Adipocyte (in vitro differentiated cells): ENCODE results near the gene ZNF208.
"Not testable (repeated sequence)": the region's sequence is repeated elsewhere in the genome, so short reads cannot be mapped to it uniquely, and the experiment has no call there.

ENCODE experiments used
- DNase-seq: peaks from one replicate; pipeline ENCODE4 v3.0.0-alpha.2; 2015; ENCODE audit warnings: low read depth
- H3K27me3 ChIP-seq: replicated peaks from 2 replicates; pipeline ENCODE4 v1.7.0; 2013; ENCODE audit warnings: mild to moderate bottlenecking, low read length, moderate library complexity; ENCODE audit not compliant: control insufficient read depth, insufficient read depth
- H3K36me3 ChIP-seq: 2 replicates; pipeline ENCODE4 v1.7.0; 2013; ENCODE audit warnings: low read length, mild to moderate bottlenecking, moderate library complexity; ENCODE audit not compliant: control insufficient read depth, insufficient read depth, severe bottlenecking
- H3K4me1 ChIP-seq: 2 replicates; pipeline ENCODE4 v1.7.0; 2013; ENCODE audit warnings: mild to moderate bottlenecking, low read length, moderate library complexity; ENCODE audit not compliant: control insufficient read depth, insufficient read depth
- H3K4me3 ChIP-seq: 2 replicates; pipeline ENCODE4 v1.7.0; 2013; ENCODE audit warnings: mild to moderate bottlenecking, low read length, moderate library complexity
- H3K9ac ChIP-seq: 2 replicates; pipeline ENCODE4 v1.7.0; 2013; ENCODE audit warnings: mild to moderate bottlenecking, low read length, moderate library complexity
- H3K9me3 ChIP-seq: 2 replicates; pipeline ENCODE4 v1.7.0; 2013; ENCODE audit warnings: mild to moderate bottlenecking, low read length, moderate library complexity; ENCODE audit not compliant: control insufficient read depth

Gene ZNF208

GRCh38 chr19:21921691-21922180, 89.0 kb downstream of the ZNF208 start:
- Histone ChIP-seq H3K9ac (no peak overlapping the region), H3K27me3 (no peaks in the 10 kb centered on the region), H3K9me3 (peaks cover 47% of the 10 kb centered on the region), H3K36me3 (no peaks in the 10 kb centered on the region), H3K4me3 (no peak overlapping the region), H3K4me1 (no peaks in the 10 kb centered on the region)
- DNase-seq, result no peak

DNA sequence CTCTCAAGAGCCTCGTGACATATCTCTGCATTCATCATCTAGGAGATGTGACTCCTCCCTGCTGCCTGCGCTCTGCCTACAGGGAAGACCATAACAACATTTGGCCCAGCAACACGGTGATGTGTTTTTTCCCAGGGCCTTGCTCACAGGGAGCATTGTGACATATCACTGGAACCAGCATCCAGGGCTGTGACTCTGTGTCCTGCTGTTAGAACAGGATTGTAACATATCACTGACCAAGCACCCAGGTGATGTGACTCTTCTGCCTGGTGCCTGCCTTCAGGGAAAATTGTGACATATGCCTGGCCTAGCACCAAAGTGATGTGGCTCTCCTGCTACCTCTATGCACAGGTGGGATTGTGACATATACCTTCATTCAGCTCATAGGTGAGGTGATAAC, 95.3 kb downstream of the ZNF208 start:
- Histone ChIP-seq H3K9me3 (peaks cover 35% of the 10 kb centered on the region), H3K9ac (no peak overlapping the region), H3K36me3 (no peaks in the 10 kb centered on the region), H3K4me3 (no peak overlapping the region), H3K4me1 (no peaks in the 10 kb centered on the region), H3K27me3 (no peaks in the 10 kb centered on the region)
- DNase-seq, result no peak

GRCh38 chr19:21912654-21913053, 98.1 kb downstream of the ZNF208 start:
- DNase-seq, result no peak
- H3K36me3 ChIP-seq, result no peaks in the 10 kb centered on the region
- H3K9me3 ChIP-seq, result peaks cover 28% of the 10 kb centered on the region
- no peaks in the 10 kb centered on the region for H3K27me3 ChIP-seq
- H3K4me1 ChIP-seq, result no peaks in the 10 kb centered on the region
- H3K9ac ChIP-seq, result no peak overlapping the region
- no peak overlapping the region for H3K4me3 ChIP-seq

- no peaks in the 10 kb centered on the region for H3K36me3 ChIP-seq
- no peaks in the 10 kb centered on the region for H3K4me1 ChIP-seq
- peaks cover 14% of the 10 kb centered on the region for H3K9me3 ChIP-seq
- no peak for DNase-seq
- H3K9ac ChIP-seq, result no peak overlapping the region
- H3K27me3 ChIP-seq, result no peaks in the 10 kb centered on the region
- no peak overlapping the region for H3K4me3 ChIP-seq
These were observed 100.4 kb downstream of the ZNF208 start for GRCh38 chr19:21910318-21910717.

DNA sequence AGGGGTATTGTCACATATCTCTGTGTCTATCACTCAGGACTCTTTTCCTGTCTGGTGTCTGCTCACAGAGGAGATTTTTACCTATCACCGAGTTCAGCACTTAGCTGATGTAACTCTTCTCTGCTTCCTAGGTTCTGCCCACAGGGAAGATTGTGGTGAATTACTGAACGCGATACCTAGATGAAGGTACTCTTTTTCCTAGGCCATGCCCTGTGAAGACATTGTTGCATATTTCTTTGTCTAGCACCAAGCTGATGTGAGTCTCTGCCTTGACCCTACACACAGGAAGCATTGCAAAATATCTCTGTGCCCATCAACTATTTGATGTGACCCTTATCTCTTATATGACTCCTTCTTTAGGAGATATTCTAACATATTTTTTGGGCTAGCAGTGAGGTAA, 102.7 kb downstream of the ZNF208 start:
- no peaks in the 10 kb centered on the region for H3K27me3 ChIP-seq
- H3K4me1 ChIP-seq, result no peaks in the 10 kb centered on the region
- no peak overlapping the region for H3K9ac ChIP-seq
- no peaks in the 10 kb centered on the region for H3K36me3 ChIP-seq
- H3K9me3 ChIP-seq, result peaks cover 14% of the 10 kb centered on the region
- no peak for DNase-seq
- no peak overlapping the region for H3K4me3 ChIP-seq

- peaks cover 14% of the 10 kb centered on the region for H3K9me3 ChIP-seq
- no peaks in the 10 kb centered on the region for H3K36me3 ChIP-seq
- H3K27me3 ChIP-seq, result no peaks in the 10 kb centered on the region
- H3K4me1 ChIP-seq, result no peaks in the 10 kb centered on the region
- H3K9ac ChIP-seq, result no peak overlapping the region
- no peak for DNase-seq
- no peak overlapping the region for H3K4me3 ChIP-seq
These were observed 103.2 kb downstream of the ZNF208 start for GRCh38 chr19:21907516-21907915.

DNA sequence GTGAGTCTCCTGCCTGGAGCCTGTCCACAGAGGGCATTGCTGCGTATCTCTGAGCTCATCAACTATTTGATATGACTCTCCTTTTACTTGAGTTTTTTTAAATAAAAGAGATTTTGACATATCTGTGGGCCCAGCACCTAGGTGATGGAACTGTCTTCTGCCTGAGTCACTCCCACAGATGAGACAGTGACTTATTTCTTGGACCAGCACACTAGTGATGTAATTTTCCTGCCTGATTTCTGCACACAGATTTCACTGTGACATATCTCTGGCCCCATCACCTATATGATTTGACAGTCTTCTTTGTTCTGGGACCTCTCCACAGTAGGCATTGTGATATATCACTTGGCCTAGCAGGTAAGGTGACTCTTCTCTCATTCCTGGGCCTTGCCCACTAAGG, 108.2 kb downstream of the ZNF208 start:
- no peaks in the 10 kb centered on the region for H3K27me3 ChIP-seq

DNA sequence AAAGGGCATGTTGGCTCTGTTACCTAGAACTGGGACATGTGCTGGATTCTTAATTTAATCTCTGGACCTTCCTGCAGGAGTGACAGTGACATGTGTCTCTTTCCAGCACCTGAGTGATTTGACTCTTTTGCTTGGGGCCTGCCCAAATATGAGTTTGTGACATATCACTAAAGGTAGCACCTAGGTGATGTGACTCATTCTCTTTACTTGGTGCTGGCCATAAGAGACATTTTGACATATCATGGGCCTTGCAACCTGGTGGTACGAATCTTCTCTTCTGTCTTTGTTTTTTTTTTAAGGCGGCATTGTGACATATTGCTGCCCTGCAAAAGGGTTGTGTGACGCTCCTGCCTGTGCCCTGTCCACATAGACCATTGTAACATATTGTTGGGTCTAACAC, 108.9 kb downstream of the ZNF208 start:
- Histone ChIP-seq H3K4me3 (no peak overlapping the region), H3K9ac (no peak overlapping the region), H3K4me1 (no peaks in the 10 kb centered on the region), H3K27me3 (no peaks in the 10 kb centered on the region), H3K36me3 (no peaks in the 10 kb centered on the region), H3K9me3 (peaks cover 4% of the 10 kb centered on the region)
- no peak for DNase-seq

More for the DNA sequence above, 108.2 kb downstream of the ZNF208 start:
- Histone ChIP-seq H3K4me3 (no peak overlapping the region), H3K4me1 (no peaks in the 10 kb centered on the region), H3K36me3 (no peaks in the 10 kb centered on the region), H3K9me3 (no peaks in the 10 kb centered on the region), H3K9ac (no peak overlapping the region)
- DNase-seq, result no peak

- Histone ChIP-seq H3K4me3 (no peak overlapping the region), H3K9me3 (peaks cover 5% of the 10 kb centered on the region)
These were observed 110.3 kb downstream of the ZNF208 start for GRCh38 chr19:21900401-21900800.

GRCh38 chr19:21891086-21891485, 119.7 kb downstream of the ZNF208 start:
- H3K4me1 ChIP-seq, result no peaks in the 10 kb centered on the region
- DNase-seq, result no peak
- H3K4me3 ChIP-seq, result no peak overlapping the region
- peaks cover 5% of the 10 kb centered on the region for H3K9me3 ChIP-seq
- H3K9ac ChIP-seq, result no peak overlapping the region
- no peaks in the 10 kb centered on the region for H3K27me3 ChIP-seq
- no peaks in the 10 kb centered on the region for H3K36me3 ChIP-seq

More at GRCh38 chr19:21900401-21900800, 110.3 kb downstream of the ZNF208 start:
- Histone ChIP-seq H3K4me1 (no peaks in the 10 kb centered on the region), H3K36me3 (no peaks in the 10 kb centered on the region), H3K9ac (no peak overlapping the region), H3K27me3 (no peaks in the 10 kb centered on the region)
- no peak for DNase-seq

GRCh38 chr19:21890017-21890416, 120.7 kb downstream of the ZNF208 start:
- H3K4me3 ChIP-seq, H3K4me1 ChIP-seq, H3K9me3 ChIP-seq, H3K36me3 ChIP-seq, H3K27me3 ChIP-seq, H3K9ac ChIP-seq: not testable (repeated sequence)
- DNase-seq, result peak; percentile 15

- H3K27me3 ChIP-seq, H3K9ac ChIP-seq, DNase-seq, H3K4me1 ChIP-seq, H3K4me3 ChIP-seq, H3K36me3 ChIP-seq: not testable (repeated sequence)
- peaks cover 15% of the 10 kb centered on the region for H3K9me3 ChIP-seq
These were observed 125.2 kb downstream of the ZNF208 start for GRCh38 chr19:21885516-21885915.
